Measurements from ENCODE around the gene ASIC5.

GRCh38 chr4:155866177-155866576 is at the start of gene ASIC5:
- TF ChIP-seq POLR2A (IDR thresholded peaks at IDR 0.05) (no peak), POLR2AphosphoS5 (IDR thresholded peaks at IDR 0.05) (no peak), EP300 (IDR thresholded peaks at IDR 0.05; ENCODE audit: low read depth) (no peak)
- TF ChIP-seq, protein P1, sequence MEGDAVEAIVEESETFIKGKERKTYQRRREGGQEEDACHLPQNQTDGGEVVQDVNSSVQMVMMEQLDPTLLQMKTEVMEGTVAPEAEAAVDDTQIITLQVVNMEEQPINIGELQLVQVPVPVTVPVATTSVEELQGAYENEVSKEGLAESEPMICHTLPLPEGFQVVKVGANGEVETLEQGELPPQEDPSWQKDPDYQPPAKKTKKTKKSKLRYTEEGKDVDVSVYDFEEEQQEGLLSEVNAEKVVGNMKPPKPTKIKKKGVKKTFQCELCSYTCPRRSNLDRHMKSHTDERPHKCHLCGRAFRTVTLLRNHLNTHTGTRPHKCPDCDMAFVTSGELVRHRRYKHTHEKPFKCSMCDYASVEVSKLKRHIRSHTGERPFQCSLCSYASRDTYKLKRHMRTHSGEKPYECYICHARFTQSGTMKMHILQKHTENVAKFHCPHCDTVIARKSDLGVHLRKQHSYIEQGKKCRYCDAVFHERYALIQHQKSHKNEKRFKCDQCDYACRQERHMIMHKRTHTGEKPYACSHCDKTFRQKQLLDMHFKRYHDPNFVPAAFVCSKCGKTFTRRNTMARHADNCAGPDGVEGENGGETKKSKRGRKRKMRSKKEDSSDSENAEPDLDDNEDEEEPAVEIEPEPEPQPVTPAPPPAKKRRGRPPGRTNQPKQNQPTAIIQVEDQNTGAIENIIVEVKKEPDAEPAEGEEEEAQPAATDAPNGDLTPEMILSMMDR (IDR thresholded peaks at IDR 0.05) = no peak
